GM18502 (cell line): Measurements from ENCODE around the gene CD34.
"Not testable (repeated sequence)": the region's sequence is repeated elsewhere in the genome, so short reads cannot be mapped to it uniquely, and the experiment has no call there.

Experiments used
- ATAC-seq: cut with Tn5 transposase; IDR thresholded peaks from one replicate; pipeline ENCODE4 v1.9.1; 2021; ENCODE audit warnings: mild to moderate bottlenecking; ENCODE audit not compliant: unreplicated experiment, poor library complexity

Gene CD34

DNA sequence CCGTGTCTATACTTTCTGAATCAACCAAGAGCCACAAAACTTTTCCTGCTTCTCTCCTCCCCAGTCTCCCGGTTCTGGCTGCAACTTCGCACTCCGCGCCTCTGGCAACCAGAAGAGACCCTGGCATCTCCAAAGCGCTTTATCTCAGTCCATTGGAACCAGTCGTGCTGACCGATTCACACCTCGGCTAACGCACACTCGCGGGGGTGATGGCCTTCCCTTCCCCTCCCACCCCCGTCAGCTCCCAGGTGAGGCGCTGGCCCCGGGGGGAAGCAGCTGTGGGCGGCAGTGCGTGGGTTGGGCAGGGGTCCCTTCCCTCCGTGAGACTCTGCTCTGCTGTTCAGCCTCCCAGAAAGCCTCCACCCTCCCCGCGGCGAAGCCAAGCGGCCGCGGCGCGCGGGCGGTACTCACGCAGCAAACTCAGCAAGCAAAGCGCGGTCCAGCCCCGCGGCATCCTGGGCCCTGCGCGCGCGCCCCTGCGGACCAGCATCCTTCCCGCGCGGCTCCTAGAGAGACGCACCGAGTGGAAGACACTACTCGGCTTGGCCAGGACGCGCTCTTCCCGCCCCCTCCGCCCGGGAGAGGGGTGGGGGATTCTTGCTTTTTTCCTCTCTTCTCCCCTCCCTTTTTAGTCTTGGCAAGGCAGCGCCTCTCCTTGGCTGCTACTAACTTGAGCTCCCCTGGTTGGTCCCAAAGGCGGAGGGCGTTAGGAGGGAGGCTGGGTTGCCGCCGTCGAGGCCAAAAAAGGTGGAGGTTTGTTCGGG lies at the start of gene CD34:
CD34 (minus strand) TSS at position 535 of the 764 bp plus-strand sequence; CDS start at position 490, 45 bp downstream.
- ATAC-seq: no peak

DNA sequence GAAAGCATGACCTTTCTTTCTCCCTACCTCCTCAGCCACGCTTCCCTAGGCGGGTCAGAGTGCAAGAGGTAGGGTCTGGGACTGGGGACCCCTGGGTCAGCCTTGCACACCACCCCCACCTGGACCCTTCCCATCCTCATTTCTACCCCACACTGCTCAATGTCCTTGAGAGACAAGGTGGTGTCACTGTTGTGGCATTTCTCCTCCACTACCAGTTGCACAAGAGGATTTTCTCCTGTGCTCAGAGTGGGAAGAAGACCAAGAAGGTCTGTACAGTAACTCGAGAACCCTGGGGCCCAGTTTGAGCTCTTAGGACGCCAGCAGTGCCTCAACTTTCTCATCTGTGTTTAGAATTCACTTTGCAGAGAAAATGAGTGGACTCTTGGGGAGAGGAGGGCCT lies 49.4 kb upstream of the CD34 start:
- ATAC-seq: no peak

GRCh38 chr1:207959910-207960309 lies 49.0 kb upstream of the CD34 start:
- ATAC-seq: no peak

GRCh38 chr1:207959141-207959825 lies 48.4 kb upstream of the CD34 start:
- no peak for ATAC-seq

DNA sequence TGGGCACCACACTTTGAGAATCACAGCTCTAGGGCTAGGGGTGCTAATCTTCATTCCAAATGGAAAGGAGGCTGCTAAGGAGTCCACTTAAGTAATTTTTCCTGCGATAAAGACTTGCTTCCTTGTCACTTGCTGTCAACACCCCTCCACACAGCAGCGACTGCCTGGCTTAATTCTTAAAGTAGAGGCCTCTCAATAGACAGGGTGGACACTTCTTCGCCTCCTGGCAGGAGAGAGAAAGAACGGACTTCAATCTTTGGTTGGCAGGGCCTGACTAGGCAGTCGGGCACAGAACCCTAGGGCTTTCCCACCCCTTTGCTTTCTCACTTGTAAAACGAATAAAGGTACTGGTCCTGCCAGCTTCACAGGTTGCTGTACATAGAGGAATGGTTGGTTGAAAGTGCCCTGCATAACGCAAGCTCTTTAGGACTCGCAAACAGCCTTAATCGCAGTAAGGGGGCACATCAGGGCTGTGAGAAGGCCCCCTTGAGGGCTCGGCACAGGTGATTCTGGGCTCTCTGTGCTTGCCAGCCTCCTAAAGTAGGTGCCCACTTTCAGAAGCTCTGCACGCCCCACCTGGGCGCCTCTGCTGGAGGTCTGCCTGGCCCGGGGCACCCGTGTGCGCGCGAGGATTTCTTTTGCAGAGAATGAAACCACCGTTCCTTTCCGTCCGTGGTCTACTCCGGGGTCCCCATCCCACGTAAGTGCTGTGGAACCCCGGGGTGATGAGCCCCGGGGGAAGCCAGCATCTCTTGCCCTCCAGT lies 47.6 kb upstream of the CD34 start:
- ATAC-seq: no peak

DNA sequence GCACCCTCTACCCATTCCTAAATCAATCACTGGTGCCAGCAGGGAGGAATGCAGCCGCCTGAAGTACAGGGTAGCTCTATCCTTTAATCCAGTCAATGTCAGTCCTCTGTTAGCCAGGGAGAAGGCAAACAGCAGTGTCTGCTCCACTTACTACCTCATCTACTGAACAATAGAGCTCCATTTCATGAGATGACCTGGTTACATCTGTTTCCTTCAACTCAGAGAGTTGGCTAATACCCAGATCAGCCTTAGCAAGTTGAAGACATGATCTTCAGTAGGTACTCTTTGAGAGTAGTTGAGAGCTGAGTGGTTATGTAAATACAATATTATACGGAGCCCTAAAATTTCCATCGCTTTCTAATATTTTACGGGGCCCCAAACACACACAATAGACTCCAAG lies 46.1 kb upstream of the CD34 start:
- ATAC-seq: no peak

DNA sequence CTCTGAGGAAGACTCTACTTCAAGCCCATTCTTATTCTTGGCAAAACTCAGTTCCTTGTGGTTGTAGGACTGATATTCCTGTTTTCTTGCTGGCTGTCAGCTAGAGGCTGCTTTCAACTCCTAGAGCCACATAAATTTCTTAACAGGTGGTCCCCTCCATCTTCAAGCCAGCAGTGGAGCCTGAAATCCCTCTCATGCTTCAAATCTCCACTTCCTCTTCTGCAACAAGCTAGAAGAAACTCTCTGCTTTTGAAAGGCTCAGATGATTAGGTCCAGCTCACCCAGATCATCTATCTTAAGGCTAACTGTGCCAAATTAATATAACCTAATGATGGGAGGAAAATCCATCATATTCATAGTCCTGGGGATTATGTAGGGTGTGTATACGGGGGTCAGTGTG lies 43.2 kb upstream of the CD34 start:
- no peak for ATAC-seq

GRCh38 chr1:207952617-207953542 lies 42.0 kb upstream of the CD34 start:
- no peak for ATAC-seq

DNA sequence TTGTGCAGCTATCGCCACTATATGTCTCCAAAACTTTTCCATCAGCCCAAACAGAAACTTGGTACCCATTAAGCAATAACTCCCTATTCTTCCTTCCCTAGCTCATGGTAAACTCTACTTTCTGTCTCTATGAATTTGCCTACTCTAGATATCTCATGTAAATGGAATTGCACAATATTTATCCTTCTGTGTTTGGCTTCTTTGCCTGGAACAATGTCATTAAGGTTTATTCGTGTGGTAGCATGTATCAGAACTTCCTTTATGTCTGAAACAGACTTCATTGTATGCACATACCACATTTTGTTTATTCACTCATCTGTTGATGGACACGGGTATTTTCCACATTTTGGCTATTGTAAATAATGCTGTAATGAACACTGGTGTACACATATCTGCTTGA lies 40.7 kb upstream of the CD34 start:
- ATAC-seq: no peak

DNA sequence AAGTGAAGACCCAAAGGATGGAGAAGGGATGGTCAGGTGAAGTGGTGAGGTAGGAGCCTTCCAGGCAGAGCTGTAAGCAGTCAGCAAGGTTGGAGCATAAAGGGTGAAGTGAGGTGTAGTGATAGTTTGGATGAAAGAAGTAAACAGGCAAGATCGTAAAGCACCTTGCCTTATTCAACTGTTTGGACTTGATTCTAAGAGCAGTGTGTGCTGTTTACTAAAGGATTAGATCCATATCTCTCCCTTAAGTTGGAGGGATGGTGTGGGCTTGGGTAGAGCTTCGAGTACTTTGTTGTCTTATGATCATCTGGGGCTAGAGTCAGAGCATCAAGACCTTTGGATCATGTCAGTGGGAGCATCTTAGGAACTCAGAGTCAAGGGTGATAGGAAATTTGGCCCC lies 39.8 kb upstream of the CD34 start:
- ATAC-seq: no peak

- ATAC-seq: no peak
Observed at GRCh38 chr1:207949571-207950195, 38.8 kb upstream of the CD34 start.

- no peak for ATAC-seq
Observed at GRCh38 chr1:207948536-207949250, 37.8 kb upstream of the CD34 start.

- no peak for ATAC-seq
Observed at GRCh38 chr1:207946756-207947155, 35.8 kb upstream of the CD34 start.

GRCh38 chr1:207944571-207944970 lies 33.6 kb upstream of the CD34 start:
- no peak for ATAC-seq

GRCh38 chr1:207942337-207942741 lies 31.4 kb upstream of the CD34 start:
- not testable (repeated sequence) for ATAC-seq

DNA sequence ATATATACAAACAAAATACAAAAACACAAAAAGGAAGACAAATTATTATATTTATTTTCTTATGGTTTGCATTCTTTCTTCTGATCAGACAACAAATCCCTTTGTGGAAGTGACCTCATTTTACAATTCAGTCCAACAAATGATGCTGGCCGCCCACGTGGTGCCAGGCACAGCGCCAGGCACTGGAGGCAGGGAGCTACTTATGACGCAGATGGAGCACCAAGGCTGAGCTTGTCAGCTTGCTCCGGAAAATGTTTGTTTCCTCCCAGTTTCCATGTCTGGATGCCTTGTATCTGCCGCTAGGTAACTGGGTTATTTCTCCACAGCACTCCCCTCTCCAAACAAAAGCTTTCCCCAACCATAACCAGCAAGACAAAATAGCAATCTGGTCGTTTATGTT lies 30.7 kb upstream of the CD34 start:
- ATAC-seq: no peak

- ATAC-seq: no peak
Observed at GRCh38 chr1:207938016-207938415, 27.1 kb upstream of the CD34 start.

- ATAC-seq: no peak
Observed at GRCh38 chr1:207937204-207937603, 26.3 kb upstream of the CD34 start.

- peak; percentile 96 for ATAC-seq
Observed at GRCh38 chr1:207935166-207935583, 24.2 kb upstream of the CD34 start.
